LNCaP clone FGC (cell line): ENCODE data around the gene ASB15.

Experiments used
- DNase-seq: peaks from one replicate; pipeline ENCODE4 v3.0.0-alpha.2; 2011; ENCODE audit warnings: low read depth
- H3K4me3 ChIP-seq: 2 replicates; pipeline ENCODE4 v1.5.1; 2011; ENCODE audit warnings: mild to moderate bottlenecking, low read depth, low read length, control low read depth
- CTCF ChIP-seq: IDR thresholded peaks from 2 replicates; pipeline ENCODE4 v1.5.1; 2012; ENCODE audit warnings: mild to moderate bottlenecking; ENCODE audit not compliant: control insufficient read depth, insufficient read depth; ENCODE audit errors: extremely low read depth

Gene ASB15

DNA sequence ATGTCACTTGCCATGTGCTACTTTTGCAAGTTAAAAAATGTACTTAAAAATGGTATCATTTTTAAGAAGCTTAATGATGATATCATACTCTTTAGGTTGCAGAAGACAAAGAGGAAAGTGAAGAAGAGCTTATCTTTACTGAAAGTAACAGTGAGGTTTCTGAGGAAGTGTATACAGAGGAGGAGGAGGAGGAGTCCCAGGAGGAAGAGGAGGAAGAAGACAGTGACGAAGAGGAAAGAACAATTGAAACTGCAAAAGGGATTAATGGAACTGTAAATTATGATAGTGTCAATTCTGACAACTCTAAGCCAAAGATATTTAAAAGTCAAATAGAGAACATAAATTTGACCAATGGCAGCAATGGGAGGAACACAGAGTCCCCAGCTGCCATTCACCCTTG, 60.1 kb downstream of the ASB15 start:
- no peak overlapping the region for H3K4me3 ChIP-seq
- no peak for TF ChIP-seq CTCF
- no peak for DNase-seq

GRCh38 chr7:123662293-123662692, 60.7 kb downstream of the ASB15 start:
- no peak for TF ChIP-seq CTCF
- H3K4me3 ChIP-seq, result no peak overlapping the region
- DNase-seq, result no peak

DNA sequence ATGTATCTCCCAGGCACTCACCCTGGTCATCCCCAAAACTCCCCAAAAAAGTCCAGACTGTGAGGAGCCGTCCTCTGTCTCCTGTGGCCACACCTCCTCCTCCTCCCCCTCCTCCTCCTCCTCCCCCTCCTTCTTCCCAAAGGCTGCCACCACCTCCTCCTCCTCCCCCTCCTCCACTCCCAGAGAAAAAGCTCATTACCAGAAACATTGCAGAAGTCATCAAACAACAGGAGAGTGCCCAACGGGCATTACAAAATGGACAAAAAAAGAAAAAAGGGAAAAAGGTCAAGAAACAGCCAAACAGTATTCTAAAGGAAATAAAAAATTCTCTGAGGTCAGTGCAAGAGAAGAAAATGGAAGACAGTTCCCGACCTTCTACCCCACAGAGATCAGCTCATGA, 61.1 kb downstream of the ASB15 start:
- TF ChIP-seq CTCF, result no peak
- no peak for DNase-seq
- H3K4me3 ChIP-seq, result no peak overlapping the region

DNA sequence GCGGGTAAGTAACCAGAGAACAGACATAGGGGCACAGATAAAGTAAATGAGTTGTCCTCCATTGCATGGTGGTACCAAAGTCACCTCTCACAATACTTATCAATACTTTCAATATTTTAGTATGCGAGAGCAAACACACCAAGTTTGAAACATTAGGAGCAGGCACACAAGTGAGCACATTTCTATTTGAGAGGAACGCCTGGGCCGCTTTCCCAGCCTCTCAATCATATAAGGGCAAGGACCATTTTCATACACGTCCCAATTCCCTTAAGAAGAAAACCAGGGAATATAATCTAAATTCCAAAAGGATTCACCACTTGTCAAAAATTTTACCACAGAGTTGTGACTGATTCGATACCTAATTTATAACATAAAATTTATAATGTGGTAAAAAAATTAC, 61.6 kb downstream of the ASB15 start:
- no peak for TF ChIP-seq CTCF
- DNase-seq, result no peak
- H3K4me3 ChIP-seq, result no peak overlapping the region

DNA sequence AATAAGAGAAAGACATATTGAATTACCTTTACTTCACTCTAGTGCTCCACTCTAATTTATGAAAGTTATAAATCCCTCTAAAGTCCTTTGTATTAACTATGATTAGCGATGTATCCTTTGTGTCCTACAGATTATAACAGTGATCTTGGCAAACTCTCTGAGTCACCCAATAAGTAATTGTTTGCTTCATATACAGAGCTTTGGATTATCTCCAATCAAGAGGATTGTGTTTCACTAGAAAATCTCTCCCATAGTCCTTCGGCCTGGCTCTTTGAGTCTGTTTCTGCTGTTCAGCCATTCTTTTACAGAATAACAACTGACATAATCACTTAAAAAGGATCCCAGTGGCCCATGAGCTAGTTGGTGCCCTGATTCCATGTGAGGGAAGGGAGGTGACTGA, 63.5 kb downstream of the ASB15 start:
- no peak for TF ChIP-seq CTCF
- peak; percentile 48 for DNase-seq

GRCh38 chr7:123665896-123666295, 64.3 kb downstream of the ASB15 start:
- no peak for DNase-seq
- TF ChIP-seq CTCF, result no peak
- no peak overlapping the region for H3K4me3 ChIP-seq

More for the DNA sequence above, 63.5 kb downstream of the ASB15 start:
- no peak overlapping the region for H3K4me3 ChIP-seq

- no peak for DNase-seq
- H3K4me3 ChIP-seq, result no peak overlapping the region
- TF ChIP-seq CTCF, result no peak
Observed at GRCh38 chr7:123666492-123666891, 64.9 kb downstream of the ASB15 start.
